HL-60 (cell line): ENCODE results near the gene FSTL4.

Experiments used
- DNase-seq, 2 experiments: peaks; one replicate each; pipeline ENCODE4 v3.0.0-alpha.2; 2010 to 2020; ENCODE audit warnings: low read depth in 1 of 2, low spot score in 1 of 2
- H3K27ac ChIP-seq: fragments of 250-450 bp; sonication (Bioruptor Pico); replicated peaks from 2 replicates; pipeline ENCODE4 v1.5.1; 2020; ENCODE audit warnings: mild to moderate bottlenecking, moderate library complexity
- H3K27me3 ChIP-seq: fragments of 250-450 bp; sonication (Bioruptor Pico); 2 replicates; pipeline ENCODE4 v1.5.1; 2021; ENCODE audit warnings: mild to moderate bottlenecking, moderate library complexity; ENCODE audit not compliant: insufficient read depth, poor library complexity, severe bottlenecking
- H3K4me3 ChIP-seq: replicated peaks from 2 replicates; pipeline ENCODE4 v1.5.1; 2011; ENCODE audit warnings: mild to moderate bottlenecking, control low read depth, low read length; ENCODE audit not compliant: insufficient read depth
- GABPA ChIP-seq: IDR thresholded peaks from 2 replicates; pipeline ENCODE4 v1.6.1; 2012; ENCODE audit warnings: low read depth
- POLR2AphosphoS5 ChIP-seq: IDR thresholded peaks from 2 replicates; pipeline ENCODE4 v1.6.1; 2012; ENCODE audit warnings: low read depth
- SPI1 ChIP-seq: IDR thresholded peaks from 2 replicates; pipeline ENCODE4 v1.6.1; 2012; ENCODE audit warnings: low read depth, mild to moderate bottlenecking, borderline replicate concordance
- TF ChIP-seq, protein P1 (sequence below): IDR thresholded peaks from one replicate; pipeline ENCODE4 v1.5.1; 2011; ENCODE audit warnings: low read length, control low read depth, inconsistent platforms; ENCODE audit not compliant: insufficient read depth
- TF ChIP-seq, protein P2 (sequence below): IDR thresholded peaks from 2 replicates; pipeline ENCODE4 v1.6.1; 2012; ENCODE audit warnings: low read depth; ENCODE audit not compliant: insufficient replicate concordance

The FSTL4 gene

GRCh38 chr5:133261993-133262392, 350.3 kb downstream of the FSTL4 start:
- no peak for DNase-seq
- TF ChIP-seq SPI1 (no peak), POLR2AphosphoS5 (no peak), GABPA (no peak)
- TF ChIP-seq, protein P1, sequence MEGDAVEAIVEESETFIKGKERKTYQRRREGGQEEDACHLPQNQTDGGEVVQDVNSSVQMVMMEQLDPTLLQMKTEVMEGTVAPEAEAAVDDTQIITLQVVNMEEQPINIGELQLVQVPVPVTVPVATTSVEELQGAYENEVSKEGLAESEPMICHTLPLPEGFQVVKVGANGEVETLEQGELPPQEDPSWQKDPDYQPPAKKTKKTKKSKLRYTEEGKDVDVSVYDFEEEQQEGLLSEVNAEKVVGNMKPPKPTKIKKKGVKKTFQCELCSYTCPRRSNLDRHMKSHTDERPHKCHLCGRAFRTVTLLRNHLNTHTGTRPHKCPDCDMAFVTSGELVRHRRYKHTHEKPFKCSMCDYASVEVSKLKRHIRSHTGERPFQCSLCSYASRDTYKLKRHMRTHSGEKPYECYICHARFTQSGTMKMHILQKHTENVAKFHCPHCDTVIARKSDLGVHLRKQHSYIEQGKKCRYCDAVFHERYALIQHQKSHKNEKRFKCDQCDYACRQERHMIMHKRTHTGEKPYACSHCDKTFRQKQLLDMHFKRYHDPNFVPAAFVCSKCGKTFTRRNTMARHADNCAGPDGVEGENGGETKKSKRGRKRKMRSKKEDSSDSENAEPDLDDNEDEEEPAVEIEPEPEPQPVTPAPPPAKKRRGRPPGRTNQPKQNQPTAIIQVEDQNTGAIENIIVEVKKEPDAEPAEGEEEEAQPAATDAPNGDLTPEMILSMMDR = no peak
- TF ChIP-seq, protein P2, sequence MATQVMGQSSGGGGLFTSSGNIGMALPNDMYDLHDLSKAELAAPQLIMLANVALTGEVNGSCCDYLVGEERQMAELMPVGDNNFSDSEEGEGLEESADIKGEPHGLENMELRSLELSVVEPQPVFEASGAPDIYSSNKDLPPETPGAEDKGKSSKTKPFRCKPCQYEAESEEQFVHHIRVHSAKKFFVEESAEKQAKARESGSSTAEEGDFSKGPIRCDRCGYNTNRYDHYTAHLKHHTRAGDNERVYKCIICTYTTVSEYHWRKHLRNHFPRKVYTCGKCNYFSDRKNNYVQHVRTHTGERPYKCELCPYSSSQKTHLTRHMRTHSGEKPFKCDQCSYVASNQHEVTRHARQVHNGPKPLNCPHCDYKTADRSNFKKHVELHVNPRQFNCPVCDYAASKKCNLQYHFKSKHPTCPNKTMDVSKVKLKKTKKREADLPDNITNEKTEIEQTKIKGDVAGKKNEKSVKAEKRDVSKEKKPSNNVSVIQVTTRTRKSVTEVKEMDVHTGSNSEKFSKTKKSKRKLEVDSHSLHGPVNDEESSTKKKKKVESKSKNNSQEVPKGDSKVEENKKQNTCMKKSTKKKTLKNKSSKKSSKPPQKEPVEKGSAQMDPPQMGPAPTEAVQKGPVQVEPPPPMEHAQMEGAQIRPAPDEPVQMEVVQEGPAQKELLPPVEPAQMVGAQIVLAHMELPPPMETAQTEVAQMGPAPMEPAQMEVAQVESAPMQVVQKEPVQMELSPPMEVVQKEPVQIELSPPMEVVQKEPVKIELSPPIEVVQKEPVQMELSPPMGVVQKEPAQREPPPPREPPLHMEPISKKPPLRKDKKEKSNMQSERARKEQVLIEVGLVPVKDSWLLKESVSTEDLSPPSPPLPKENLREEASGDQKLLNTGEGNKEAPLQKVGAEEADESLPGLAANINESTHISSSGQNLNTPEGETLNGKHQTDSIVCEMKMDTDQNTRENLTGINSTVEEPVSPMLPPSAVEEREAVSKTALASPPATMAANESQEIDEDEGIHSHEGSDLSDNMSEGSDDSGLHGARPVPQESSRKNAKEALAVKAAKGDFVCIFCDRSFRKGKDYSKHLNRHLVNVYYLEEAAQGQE = no peak
- no peak overlapping the region for H3K4me3 ChIP-seq
- H3K27ac ChIP-seq = no peak overlapping the region
- no peaks in the 10 kb centered on the region for H3K27me3 ChIP-seq

DNA sequence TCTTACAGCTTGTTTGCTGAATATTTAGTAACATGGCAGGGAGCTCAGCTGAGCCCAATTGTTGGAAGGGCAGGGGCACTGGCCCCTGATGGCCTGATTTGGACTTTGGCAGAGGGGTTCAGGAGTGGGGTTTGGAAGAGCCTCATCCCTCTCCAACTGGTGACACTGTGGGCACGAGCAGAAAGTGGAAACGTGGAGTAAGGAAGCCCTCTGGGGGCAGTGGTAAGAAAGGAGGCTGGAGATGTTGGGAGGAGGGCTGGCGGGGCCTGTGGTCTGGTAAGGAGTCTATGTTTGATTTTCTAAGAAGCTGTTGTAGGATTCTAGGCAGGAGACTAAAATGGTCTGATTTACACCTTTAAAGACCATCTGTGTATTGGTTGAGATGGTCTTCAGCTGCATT, 351.6 kb downstream of the FSTL4 start:
- no peak for DNase-seq
- TF ChIP-seq, protein P1 = no peak
- TF ChIP-seq SPI1 = no peak
- no peak for TF ChIP-seq GABPA
- TF ChIP-seq POLR2AphosphoS5 = no peak
- TF ChIP-seq, protein P2 = no peak
- Histone ChIP-seq H3K27ac (no peak overlapping the region), H3K4me3 (no peak overlapping the region), H3K27me3 (no peaks in the 10 kb centered on the region)

GRCh38 chr5:133259199-133259997, 352.9 kb downstream of the FSTL4 start:
- Histone ChIP-seq H3K4me3 (no peak overlapping the region), H3K27me3 (no peaks in the 10 kb centered on the region), H3K27ac (no peak overlapping the region)
- DNase-seq = peak in 1 of 2 experiments; percentile 2
- TF ChIP-seq, protein P1 = no peak
- TF ChIP-seq GABPA (no peak), SPI1 (no peak), POLR2AphosphoS5 (no peak)
- TF ChIP-seq, protein P2 = no peak
